Esophagus (tissue), 2 donors: ENCODE data around the gene SLC38A7. TPM values are rescaled to one million over a fixed set of nuclear protein-coding genes. Genes with fewer than 3 reads are reported as not detected.
A peak's percentile ranks its signal among the peaks of the same experiment; 100 is the strongest.

Experiments
- H3K27ac ChIP-seq, 2 donors: one replicate each; pipeline ENCODE4 v1.5.1; 2013; ENCODE audit warnings: low read depth in 2 of 2, mild to moderate bottlenecking in 2 of 2, inconsistent platforms in 1 of 2, low read length in 1 of 2, moderate library complexity in 1 of 2
- H3K27me3 ChIP-seq, 2 donors: one replicate each; pipeline ENCODE4 v1.6.1; 2013; ENCODE audit warnings: low read length in 2 of 2, control low read depth in 1 of 2, mild to moderate bottlenecking in 1 of 2; ENCODE audit not compliant: insufficient read depth in 2 of 2, control insufficient read depth in 1 of 2
- H3K36me3 ChIP-seq, 2 donors: one replicate each; pipeline ENCODE4 v1.6.1; 2013; ENCODE audit warnings: low read length in 1 of 2; ENCODE audit not compliant: control insufficient read depth in 2 of 2, insufficient read depth in 2 of 2
- H3K4me1 ChIP-seq, 2 donors: one replicate each; pipeline ENCODE4 v1.6.1; 2013; ENCODE audit warnings: low read length in 1 of 2; ENCODE audit not compliant: control insufficient read depth in 2 of 2, insufficient read depth in 2 of 2
- H3K4me3 ChIP-seq, 2 donors: one replicate each; pipeline ENCODE4 v1.5.1; 2013; ENCODE audit warnings: low read length in 2 of 2, mild to moderate bottlenecking in 2 of 2, low read depth in 1 of 2, moderate library complexity in 1 of 2
- H3K9me3 ChIP-seq, 2 donors: one replicate each; pipeline ENCODE4 v1.6.1; 2013; ENCODE audit warnings: mild to moderate bottlenecking in 2 of 2, low read depth in 1 of 2, low read length in 1 of 2, moderate library complexity in 1 of 2; ENCODE audit not compliant: control insufficient read depth in 2 of 2, insufficient read depth in 1 of 2
- WGBS, 2 donors: extraction: QIAGEN DNeasy Blood & Tissue Kit; methylation state at CpG; one replicate each; pipeline ENCODE4 v1.1.7; 2013; 5-methylcytosine and 5-hydroxymethylcytosine counted together
- polyA plus RNA-seq, 2 donors: library from polyadenylated mRNA; stranded (reverse); fragments of 200-250 nt; gene quantifications; one replicate each; pipeline ENCODE4 v1.2.3, GENCODE V29; 2013
- donor health status: healthy with polysubstance abuse.
- donor health status: Bipolar disorder and iron deficiency.

Gene SLC38A7
- polyA plus RNA-seq, 2 donors = 4.8 to 7.2 TPM

- no peak overlapping the region for H3K27ac ChIP-seq
- no peaks in the 10 kb centered on the region for H3K9me3 ChIP-seq
- H3K4me3 ChIP-seq = no peak overlapping the region
- H3K27me3 ChIP-seq = no peaks in the 10 kb centered on the region
- no peaks in the 10 kb centered on the region for H3K4me1 ChIP-seq
- H3K36me3 ChIP-seq = peaks cover 0 to 7% of the 10 kb centered on the region in 2 donors
- 83 to 88% methylated on average over 7 of the region's 7 CpGs for WGBS, 2 donors
These were observed 60.4 kb downstream of the SLC38A7 start for GRCh38 chr16:58624209-58624608.

DNA sequence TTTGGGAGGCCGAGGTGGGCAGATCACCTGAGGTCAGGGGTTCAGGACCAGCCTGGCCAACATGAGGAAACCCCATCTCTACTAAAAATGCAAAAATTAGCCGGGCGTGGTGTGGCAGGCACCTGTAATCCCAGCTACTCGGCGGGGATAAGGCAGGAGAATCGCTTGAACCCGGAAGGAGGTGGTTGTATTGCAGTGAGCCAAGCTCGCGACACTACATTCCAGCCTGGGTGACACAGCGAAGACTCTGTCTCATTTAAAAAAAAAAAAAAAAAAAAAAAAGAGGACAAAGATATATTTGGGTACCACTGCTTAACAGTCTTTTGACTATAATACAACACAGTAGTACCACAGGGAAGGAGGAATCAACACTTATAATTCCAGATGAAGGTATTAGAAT, 64.2 kb downstream of the SLC38A7 start:
- H3K36me3 ChIP-seq = peaks cover 5 to 18% of the 10 kb centered on the region in 2 donors
- peak overlapping the region in 1 of 2 donors; percentile 28 for H3K27ac ChIP-seq
- H3K4me1 ChIP-seq = peaks cover 0 to 2% of the 10 kb centered on the region in 2 donors
- no peak overlapping the region for H3K4me3 ChIP-seq
- H3K9me3 ChIP-seq = no peaks in the 10 kb centered on the region
- H3K27me3 ChIP-seq = no peaks in the 10 kb centered on the region
- 81 to 83% methylated on average over 10 of the region's 10 CpGs for WGBS, 2 donors

DNA sequence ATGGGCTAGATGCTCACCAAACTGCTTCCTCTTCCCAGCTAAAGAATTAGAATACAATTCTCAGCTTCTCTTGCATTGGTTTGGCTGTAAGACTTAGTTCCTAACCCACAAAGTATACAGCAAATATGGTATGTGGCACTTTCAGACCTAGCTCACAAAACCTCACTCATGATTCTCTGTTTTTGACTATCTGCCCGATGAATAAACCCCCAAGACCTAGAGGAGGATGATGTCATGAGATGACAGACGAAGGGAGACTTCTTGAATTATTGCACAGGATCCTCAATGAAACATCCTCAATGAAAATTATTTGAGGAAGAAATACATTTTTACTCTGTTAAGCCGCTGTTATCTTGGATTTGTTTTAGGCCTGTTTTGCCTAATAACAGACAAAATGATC, 69.3 kb downstream of the SLC38A7 start:
- Histone ChIP-seq H3K4me1 (peaks cover 0 to 2% of the 10 kb centered on the region in 2 donors), H3K27me3 (no peaks in the 10 kb centered on the region), H3K9me3 (no peaks in the 10 kb centered on the region), H3K27ac (no peak overlapping the region), H3K36me3 (peaks cover 9 to 12% of the 10 kb centered on the region in 2 donors), H3K4me3 (no peak overlapping the region)
- 66 to 75% methylated on average over 3 of the region's 3 CpGs for WGBS, 2 donors

Other genes with a start within 250 kb of the SLC38A7 start
- 10 to 100 TPM; 12.0 to 26.9 TPM for gene NDRG4, start 184.6 kb downstream of the SLC38A7 start, polyA plus RNA-seq
- 10 to 100 TPM; 15.5 to 17.3 TPM for gene SETD6, start 169.3 kb downstream of the SLC38A7 start, polyA plus RNA-seq
- gene CNOT1, start 54.9 kb downstream of the SLC38A7 start, polyA plus RNA-seq = 100 to 1,000 TPM in 1 of 2 donors, 10 to 100 TPM in 1; 53.7 to 105 TPM
- 10 to 100 TPM; 43.7 to 66.1 TPM for gene GOT2, start 49.5 kb upstream of the SLC38A7 start, polyA plus RNA-seq